ENCODE data around the gene OVOL1. TPM values are rescaled to one million over a fixed set of nuclear protein-coding genes. Genes with fewer than 3 reads are reported as not detected.

The OVOL1 gene
- total and polyA plus RNA-seq, 2 of the 13 experiments (the other 11 are each of a cell fraction or from before 2014, with no cell fraction given): 0.01 TPM; not detected in 1

DNA sequence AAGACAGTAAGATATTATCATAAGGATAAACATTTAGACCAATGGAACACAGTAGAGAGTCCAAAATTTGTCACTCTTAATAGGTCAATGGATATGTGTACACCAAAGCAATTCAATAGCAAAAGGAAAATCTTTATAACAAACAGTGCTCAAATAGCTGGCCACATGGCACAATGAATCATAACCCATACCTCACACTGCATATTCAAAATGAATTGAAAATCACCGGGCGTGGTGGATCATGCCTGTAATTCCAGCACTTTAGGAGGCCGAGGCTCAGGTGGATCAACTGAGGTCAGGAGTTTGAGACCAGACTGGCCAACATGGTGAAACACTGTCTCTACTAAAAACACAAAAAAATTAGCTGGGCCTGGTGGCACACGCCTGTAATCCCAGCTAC, 55.3 kb downstream of the OVOL1 start:
- no peak for DNase-seq (ENCODE audit: low spot score)
- POLR2A ChIA-PET: interaction anchor here (1.1 kb wide), 1 partner anchor 10 kb away, joined by 4 read pairs; no protein-coding TSS in a partner anchor
- no peaks in the 10 kb centered on the region for H3K27me3 ChIP-seq (ENCODE audit: control insufficient read depth in 1 of 2, insufficient read depth in 2 of 2, low read length in 2 of 2)
- H3K36me3 ChIP-seq (replicated peaks in 1 of 2; ENCODE audit: control insufficient read depth in 1 of 2, insufficient read depth in 2 of 2, low read length in 2 of 2): no peaks in the 10 kb centered on the region
- CTCF ChIA-PET (ENCODE audit: low intra/inter-chr PET ratio, low total read pairs): no interaction called here
- H3K4me1 ChIP-seq (ENCODE audit: insufficient read depth, low read length): peaks cover 24% of the 10 kb centered on the region
- H3K4me2 ChIP-seq (ENCODE audit: low read depth, low read length): no peak overlapping the region
- BruUV-seq (replicated peaks): no TSS peak
- in situ Hi-C loops (cut with HindIII; ENCODE audit: extremely low pct_ligation_motif_present, low pct_unique_long_range_greater_than_20kb): no loop called here
- H4K20me1 ChIP-seq (ENCODE audit: insufficient read depth, low read length): no peaks in the 10 kb centered on the region
- intact Hi-C loops (cut with micrococcal nuclease; ENCODE audit: unreplicated experiment): no loop called here
- no peak overlapping the region for H2AFZ ChIP-seq (ENCODE audit: low read length)
- ATAC-seq: no peak
- FAIRE-seq: no peak
- no peak overlapping the region for H3K27ac ChIP-seq (ENCODE audit: extremely low read length, insufficient read depth, low read length)
- 60% methylated on average over 4 of the region's 4 CpGs for WGBS (ENCODE audit: low lambda C conversion rate)
- H3K4me3 ChIP-seq (replicated peaks in 1 of 3; ENCODE audit: insufficient read depth in 1 of 3, low read depth in 2 of 3, low read length in 3 of 3): no peak overlapping the region
- no peaks in the 10 kb centered on the region for H3K9me3 ChIP-seq (ENCODE audit: low read length)
- no peak overlapping the region for H3K9ac ChIP-seq (ENCODE audit: insufficient read depth, low read depth, low read length)
- no peaks in the 10 kb centered on the region for H3K79me2 ChIP-seq (ENCODE audit: insufficient read depth, low read length)
- TF ChIP-seq SP1 (IDR thresholded peaks at IDR 0.05) (no peak), SP1 (CRISPR knock-in tag; IDR thresholded peaks at IDR 0.05) (no peak), ZZZ3 (CRISPR knock-in tag; IDR thresholded peaks at IDR 0.05; ENCODE audit: borderline replicate concordance) (no peak), ZNF749 (CRISPR knock-in tag; IDR thresholded peaks at IDR 0.05; ENCODE audit: borderline replicate concordance) (no peak), ATM (IDR thresholded peaks at IDR 0.05; ENCODE audit: borderline replicate concordance) (no peak), MXI1 (IDR thresholded peaks at IDR 0.05; ENCODE audit: borderline replicate concordance, low read depth, low read length) (no peak), ZNF234 (CRISPR knock-in tag; conservative IDR thresholded peaks at IDR 0.05) (no peak), PHF20 (CRISPR knock-in tag; IDR thresholded peaks at IDR 0.05) (no peak), ZFP37 (CRISPR knock-in tag; IDR thresholded peaks at IDR 0.05; ENCODE audit: borderline replicate concordance) (no peak), ZNF136 (CRISPR knock-in tag; IDR thresholded peaks at IDR 0.05; ENCODE audit: low read depth) (no peak), ZNF883 (CRISPR knock-in tag; IDR thresholded peaks at IDR 0.05; ENCODE audit: not compliant biosample characterization) (no peak), BRCA1 (CRISPR knock-in tag; IDR thresholded peaks at IDR 0.05) (no peak)
- TF ChIP-seq, protein P1, sequence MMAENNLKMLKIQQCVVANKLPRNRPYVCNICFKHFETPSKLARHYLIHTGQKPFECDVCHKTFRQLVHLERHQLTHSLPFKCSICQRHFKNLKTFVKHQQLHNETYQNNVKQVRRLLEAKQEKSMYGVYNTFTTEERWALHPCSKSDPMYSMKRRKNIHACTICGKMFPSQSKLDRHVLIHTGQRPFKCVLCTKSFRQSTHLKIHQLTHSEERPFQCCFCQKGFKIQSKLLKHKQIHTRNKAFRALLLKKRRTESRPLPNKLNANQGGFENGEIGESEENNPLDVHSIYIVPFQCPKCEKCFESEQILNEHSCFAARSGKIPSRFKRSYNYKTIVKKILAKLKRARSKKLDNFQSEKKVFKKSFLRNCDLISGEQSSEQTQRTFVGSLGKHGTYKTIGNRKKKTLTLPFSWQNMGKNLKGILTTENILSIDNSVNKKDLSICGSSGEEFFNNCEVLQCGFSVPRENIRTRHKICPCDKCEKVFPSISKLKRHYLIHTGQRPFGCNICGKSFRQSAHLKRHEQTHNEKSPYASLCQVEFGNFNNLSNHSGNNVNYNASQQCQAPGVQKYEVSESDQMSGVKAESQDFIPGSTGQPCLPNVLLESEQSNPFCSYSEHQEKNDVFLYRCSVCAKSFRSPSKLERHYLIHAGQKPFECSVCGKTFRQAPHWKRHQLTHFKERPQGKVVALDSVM (CRISPR knock-in tag; IDR thresholded peaks at IDR 0.05): no peak
- TF ChIP-seq, protein P2, sequence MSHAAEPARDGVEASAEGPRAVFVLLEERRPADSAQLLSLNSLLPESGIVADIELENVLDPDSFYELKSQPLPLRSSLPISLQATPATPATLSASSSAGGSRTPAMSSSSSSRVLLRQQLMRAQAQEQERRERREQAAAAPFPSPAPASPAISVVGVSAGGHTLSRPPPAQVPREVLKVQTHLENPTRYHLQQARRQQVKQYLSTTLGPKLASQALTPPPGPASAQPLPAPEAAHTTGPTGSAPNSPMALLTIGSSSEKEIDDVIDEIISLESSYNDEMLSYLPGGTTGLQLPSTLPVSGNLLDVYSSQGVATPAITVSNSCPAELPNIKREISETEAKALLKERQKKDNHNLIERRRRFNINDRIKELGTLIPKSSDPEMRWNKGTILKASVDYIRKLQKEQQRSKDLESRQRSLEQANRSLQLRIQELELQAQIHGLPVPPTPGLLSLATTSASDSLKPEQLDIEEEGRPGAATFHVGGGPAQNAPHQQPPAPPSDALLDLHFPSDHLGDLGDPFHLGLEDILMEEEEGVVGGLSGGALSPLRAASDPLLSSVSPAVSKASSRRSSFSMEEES (CRISPR knock-in tag; IDR thresholded peaks at IDR 0.05): no peak
- TF ChIP-seq, protein P3, sequence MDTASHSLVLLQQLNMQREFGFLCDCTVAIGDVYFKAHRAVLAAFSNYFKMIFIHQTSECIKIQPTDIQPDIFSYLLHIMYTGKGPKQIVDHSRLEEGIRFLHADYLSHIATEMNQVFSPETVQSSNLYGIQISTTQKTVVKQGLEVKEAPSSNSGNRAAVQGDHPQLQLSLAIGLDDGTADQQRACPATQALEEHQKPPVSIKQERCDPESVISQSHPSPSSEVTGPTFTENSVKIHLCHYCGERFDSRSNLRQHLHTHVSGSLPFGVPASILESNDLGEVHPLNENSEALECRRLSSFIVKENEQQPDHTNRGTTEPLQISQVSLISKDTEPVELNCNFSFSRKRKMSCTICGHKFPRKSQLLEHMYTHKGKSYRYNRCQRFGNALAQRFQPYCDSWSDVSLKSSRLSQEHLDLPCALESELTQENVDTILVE (CRISPR knock-in tag; IDR thresholded peaks at IDR 0.05): no peak

Data from HepG2 (cell line).